Measurements from ENCODE around the gene PHRF1.
"Not testable (repeated sequence)": the region's sequence is repeated elsewhere in the genome, so short reads cannot be mapped to it uniquely, and the experiment has no call there.

Gene PHRF1

GRCh38 chr11:571802-572185 lies 4.5 kb upstream of the PHRF1 start:
- CTCF ChIA-PET = no interaction called here
- no peak for DNase-seq (ENCODE audit: low read depth, low spot score)
- no peak overlapping the region for H3K4me3 ChIP-seq (ENCODE audit: low read depth, low read length)
- POLR2A ChIA-PET = no interaction called here
- TF ChIP-seq, protein P1, sequence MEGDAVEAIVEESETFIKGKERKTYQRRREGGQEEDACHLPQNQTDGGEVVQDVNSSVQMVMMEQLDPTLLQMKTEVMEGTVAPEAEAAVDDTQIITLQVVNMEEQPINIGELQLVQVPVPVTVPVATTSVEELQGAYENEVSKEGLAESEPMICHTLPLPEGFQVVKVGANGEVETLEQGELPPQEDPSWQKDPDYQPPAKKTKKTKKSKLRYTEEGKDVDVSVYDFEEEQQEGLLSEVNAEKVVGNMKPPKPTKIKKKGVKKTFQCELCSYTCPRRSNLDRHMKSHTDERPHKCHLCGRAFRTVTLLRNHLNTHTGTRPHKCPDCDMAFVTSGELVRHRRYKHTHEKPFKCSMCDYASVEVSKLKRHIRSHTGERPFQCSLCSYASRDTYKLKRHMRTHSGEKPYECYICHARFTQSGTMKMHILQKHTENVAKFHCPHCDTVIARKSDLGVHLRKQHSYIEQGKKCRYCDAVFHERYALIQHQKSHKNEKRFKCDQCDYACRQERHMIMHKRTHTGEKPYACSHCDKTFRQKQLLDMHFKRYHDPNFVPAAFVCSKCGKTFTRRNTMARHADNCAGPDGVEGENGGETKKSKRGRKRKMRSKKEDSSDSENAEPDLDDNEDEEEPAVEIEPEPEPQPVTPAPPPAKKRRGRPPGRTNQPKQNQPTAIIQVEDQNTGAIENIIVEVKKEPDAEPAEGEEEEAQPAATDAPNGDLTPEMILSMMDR (IDR thresholded peaks at IDR 0.05; ENCODE audit: insufficient read depth, low read length, missing control alignments) = no peak

DNA sequence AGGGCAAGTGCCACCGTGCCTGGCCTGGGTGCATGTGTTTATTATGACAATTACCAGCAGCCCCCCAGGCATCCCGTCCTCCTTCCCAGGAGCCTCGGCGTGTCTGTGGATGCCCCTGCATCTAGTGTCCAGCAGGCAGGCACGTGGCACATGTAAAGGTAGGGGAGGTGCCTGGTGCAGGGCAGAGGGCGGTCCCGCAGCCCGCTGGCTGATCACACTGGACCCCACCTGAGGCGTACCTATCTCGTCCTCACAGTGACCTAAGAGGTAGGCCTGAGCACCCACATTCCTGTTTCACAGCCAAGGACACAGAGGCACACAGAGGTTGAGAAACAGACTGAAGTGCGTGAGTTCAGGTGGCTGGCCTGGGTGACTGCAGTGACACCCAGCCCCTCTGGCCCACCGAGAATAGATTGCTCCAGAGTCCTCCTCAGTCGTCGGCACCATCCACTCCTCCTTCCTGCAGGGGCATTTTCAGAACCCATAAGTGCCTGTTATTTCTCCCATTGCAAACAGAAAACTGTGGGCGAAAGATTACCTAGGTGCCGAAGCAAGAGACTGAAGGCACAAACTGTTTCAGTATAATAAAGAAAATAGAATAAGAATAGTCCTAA lies 3.0 kb upstream of the PHRF1 start:
- ChIA-PET POLR2A (no interaction called here), CTCF (no interaction called here)
- DNase-seq (ENCODE audit: low read depth, low spot score) = no peak
- no peak overlapping the region for H3K4me3 ChIP-seq (ENCODE audit: low read depth, low read length)
- TF ChIP-seq, protein P1 (IDR thresholded peaks at IDR 0.05; ENCODE audit: insufficient read depth, low read length, missing control alignments) = no peak

DNA sequence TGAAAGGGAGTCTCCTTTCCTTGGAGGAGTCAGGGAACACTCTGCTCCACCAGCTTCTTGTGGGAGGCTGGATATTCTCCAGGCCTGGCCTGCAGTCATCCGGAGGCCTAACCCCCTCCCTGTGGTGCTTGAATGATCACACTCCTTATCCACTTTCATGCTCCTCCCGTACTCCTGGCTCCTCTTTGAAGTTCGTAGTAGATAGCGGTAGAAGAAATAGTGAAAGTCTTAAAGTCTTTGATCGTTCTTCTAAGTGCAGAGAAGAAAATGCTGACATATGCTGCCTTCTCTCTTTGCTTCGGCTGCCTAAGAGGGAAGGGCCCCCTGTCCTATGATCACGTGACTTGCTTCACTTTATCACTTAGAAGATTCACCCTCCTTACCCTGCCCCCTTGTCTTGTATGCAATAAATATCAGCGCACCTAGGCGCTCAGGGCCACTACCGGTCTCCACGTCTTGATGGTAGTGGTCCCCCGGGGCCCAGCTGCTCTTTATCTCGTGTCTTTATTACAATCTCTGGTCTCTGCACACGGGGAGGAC lies 2.2 kb upstream of the PHRF1 start:
- H3K4me3 ChIP-seq (ENCODE audit: low read depth, low read length); CTCF ChIA-PET; DNase-seq (ENCODE audit: low read depth, low spot score); POLR2A ChIA-PET: not testable (repeated sequence)

GRCh38 chr11:574632-575312 lies 1.5 kb upstream of the PHRF1 start:
- ChIA-PET CTCF (no interaction called here), POLR2A (interaction anchor here (1.1 to 1.4 kb wide), 4 partner anchors 13 to 122 kb away, joined by 4 read pairs; partner anchors contain the start of gene HRAS)
- H3K4me3 ChIP-seq (ENCODE audit: low read depth, low read length) = peak overlapping the region; percentile 72
- TF ChIP-seq, protein P1 (IDR thresholded peaks at IDR 0.05; ENCODE audit: insufficient read depth, low read length, missing control alignments) = no peak
- DNase-seq (ENCODE audit: low read depth, low spot score) = no peak

DNA sequence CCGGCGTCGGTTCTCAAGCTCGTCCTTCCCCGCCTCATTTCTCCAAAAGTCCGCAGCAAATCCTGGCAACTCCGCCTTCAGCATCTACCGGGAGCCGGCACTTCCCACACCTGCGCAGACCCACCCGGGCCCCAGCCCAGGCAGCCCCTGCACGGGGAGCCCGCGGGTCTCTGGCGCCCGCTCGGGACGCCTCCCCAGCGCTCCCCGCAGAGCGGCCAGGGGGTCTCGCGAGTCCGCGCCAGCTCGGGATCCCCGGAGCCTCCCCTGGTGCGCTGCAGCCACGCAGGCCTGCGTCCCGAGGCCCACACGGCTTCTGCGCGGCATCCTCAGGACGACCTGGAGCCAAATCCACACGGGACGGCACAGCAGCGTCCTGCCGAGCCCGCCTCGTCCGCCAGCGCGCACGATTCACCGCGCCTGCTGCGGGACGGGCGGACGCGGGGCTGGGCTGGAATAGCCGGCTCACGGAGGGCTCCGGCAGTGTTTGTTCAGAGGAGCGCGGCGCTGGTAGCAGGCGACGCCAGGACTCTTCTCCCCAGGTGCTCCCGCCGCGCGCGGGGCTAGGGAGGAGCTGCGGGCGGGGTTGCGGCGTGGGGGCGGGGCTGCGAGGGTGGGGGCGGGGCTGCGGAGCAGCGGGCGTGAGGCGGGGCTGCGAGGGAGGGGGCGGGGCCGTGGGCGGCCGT lies 816 bp upstream of the PHRF1 start:
- DNase-seq (ENCODE audit: low read depth, low spot score) = no peak
- ChIA-PET POLR2A (interaction anchor here (0.9 to 1.4 kb wide), 6 partner anchors 10 to 121 kb away, joined by 3 to 4 read pairs (median 4); partner anchors contain the start of gene HRAS), CTCF (interaction anchor here (0.8 to 0.9 kb wide), 2 partner anchors 16 to 21 kb away, joined by 3 to 4 read pairs; partner anchors contain the start of gene LMNTD2)
- TF ChIP-seq, protein P1 (IDR thresholded peaks at IDR 0.05; ENCODE audit: insufficient read depth, low read length, missing control alignments) = no peak
- H3K4me3 ChIP-seq (ENCODE audit: low read depth, low read length) = peak overlapping the region; percentile 72

- TF ChIP-seq, protein P1 (IDR thresholded peaks at IDR 0.05; ENCODE audit: insufficient read depth, low read length, missing control alignments) = no peak
- DNase-seq (ENCODE audit: low read depth, low spot score) = no peak
- POLR2A ChIA-PET = no interaction called here
- H3K4me3 ChIP-seq (ENCODE audit: low read depth, low read length) = peak overlapping the region; percentile 92
- CTCF ChIA-PET = interaction anchor here (1.1 to 1.4 kb wide), 2 partner anchors 21 to 58 kb away, joined by 3 to 4 read pairs; no protein-coding TSS in a partner anchor
These were observed 741 bp downstream of the PHRF1 start for GRCh38 chr11:576811-577610.
